NCI-H446 treated with DMSO at 0.1 percent for 48 hours (cell line): ENCODE data around the gene RTTN.

Experiments
- DNase-seq: peaks from one replicate; lab custom pipeline; 2025; lab: John Stamatoyannopoulos, UW

The RTTN gene

GRCh38 chr18:70073432-70073831 lies 132.1 kb downstream of the RTTN start:
- DNase-seq = no peak

- DNase-seq = no peak
These were observed 132.8 kb downstream of the RTTN start for GRCh38 chr18:70072678-70073077.

GRCh38 chr18:70069965-70070364 lies 135.5 kb downstream of the RTTN start:
- DNase-seq = no peak

- DNase-seq = no peak
These were observed 136.1 kb downstream of the RTTN start for GRCh38 chr18:70069382-70069781.

- no peak for DNase-seq
These were observed 136.5 kb downstream of the RTTN start for GRCh38 chr18:70068981-70069380.

GRCh38 chr18:70059684-70060083 lies 145.8 kb downstream of the RTTN start:
- no peak for DNase-seq

- DNase-seq = no peak
These were observed 146.6 kb downstream of the RTTN start for GRCh38 chr18:70058916-70059315.

- no peak for DNase-seq
These were observed 157.4 kb downstream of the RTTN start for GRCh38 chr18:70047931-70048603.

GRCh38 chr18:70046796-70047195 lies 158.7 kb downstream of the RTTN start:
- DNase-seq = no peak

- DNase-seq = no peak
These were observed 159.3 kb downstream of the RTTN start for GRCh38 chr18:70046207-70046606.

GRCh38 chr18:70044632-70045031 lies 160.9 kb downstream of the RTTN start:
- no peak for DNase-seq

GRCh38 chr18:70041459-70042050 lies 163.9 kb downstream of the RTTN start:
- DNase-seq = no peak

GRCh38 chr18:70039186-70039585 lies 166.3 kb downstream of the RTTN start:
- DNase-seq = no peak

- no peak for DNase-seq
These were observed 167.9 kb downstream of the RTTN start for GRCh38 chr18:70037431-70038061.

- DNase-seq = no peak
These were observed 168.6 kb downstream of the RTTN start for GRCh38 chr18:70036771-70037347.

- no peak for DNase-seq
These were observed 169.3 kb downstream of the RTTN start for GRCh38 chr18:70036168-70036567.

GRCh38 chr18:70031221-70031620 lies 174.3 kb downstream of the RTTN start:
- no peak for DNase-seq

GRCh38 chr18:70030728-70031127 lies 174.8 kb downstream of the RTTN start:
- DNase-seq = no peak

GRCh38 chr18:70029163-70029562 lies 176.3 kb downstream of the RTTN start:
- no peak for DNase-seq

- DNase-seq = no peak
These were observed 176.8 kb downstream of the RTTN start for GRCh38 chr18:70028734-70029133.

GRCh38 chr18:70028084-70028483 lies 177.4 kb downstream of the RTTN start:
- DNase-seq = no peak

- DNase-seq = no peak
These were observed 179.9 kb downstream of the RTTN start for GRCh38 chr18:70025580-70025979.

- no peak for DNase-seq
These were observed 180.7 kb downstream of the RTTN start for GRCh38 chr18:70024829-70025228.
